Spleen (tissue), 7 donors: ENCODE data around the gene FUT8.

Experiments
- CTCF ChIP-seq, 11 experiments: fragments of 200-600 bp in 7 of 11; fragments of 450-650 bp in 4 of 11; sonication (generic) in 4 of 11; IDR thresholded peaks in 8 of 11; conservative IDR thresholded peaks in 3 of 11; 1 replicate in 7 of 11; 2 replicates in 4 of 11; pipeline versions ENCODE4 v1.4.0 to v1.8.0; 2016 to 2021; ENCODE audit warnings: antibody characterized with exemption in 11 of 11, inconsistent platforms in 4 of 11, mild to moderate bottlenecking in 1 of 11
- POLR2A ChIP-seq, 3 donors: fragments of 450-650 bp; IDR thresholded peaks; one replicate each; pipeline ENCODE4 v1.5.1; 2017; ENCODE audit warnings: antibody characterized with exemption in 3 of 3, mild to moderate bottlenecking in 1 of 3
- donor health status: DM: no; HTN: no; CAD: no; lungs with moderate emphysema.
- donor health status: DM: no; HTN: no; CAD: no.
- donor health status: DM: no; HTN: no; CAD: no.

DNA sequence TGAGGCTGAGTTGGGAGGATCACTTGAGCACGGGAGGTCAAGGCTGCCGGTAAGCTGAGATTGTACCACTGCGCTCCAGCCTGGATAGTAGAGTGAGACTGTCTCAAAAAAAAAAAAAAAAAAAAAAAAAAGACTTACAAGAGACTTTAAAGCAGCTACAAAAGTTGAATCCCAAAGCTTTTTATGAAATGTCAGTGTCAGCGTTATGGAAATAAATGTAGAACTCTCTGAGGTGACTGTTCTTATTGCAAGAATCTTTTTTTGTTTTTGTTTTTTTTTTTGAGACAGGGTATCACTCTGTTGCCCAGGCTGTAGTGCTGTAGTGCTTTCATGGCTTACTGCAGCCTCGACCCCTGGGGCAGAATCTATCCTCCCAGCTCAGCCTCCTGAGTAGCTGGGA lies 17.2 kb downstream of the FUT8 start:
- TF ChIP-seq POLR2A (IDR thresholded peaks at IDR 0.05) (no peak), CTCF (IDR thresholded peaks at IDR 0.05 in 8 of 11, conservative IDR thresholded peaks at IDR 0.05 in 3 of 11) (no peak)
